GM19468 (cell line): Measurements from ENCODE around the gene FCSK.
"Not testable (repeated sequence)": the region's sequence is repeated elsewhere in the genome, so short reads cannot be mapped to it uniquely, and the experiment has no call there.

ENCODE experiments used
- ATAC-seq: cut with Tn5 transposase; IDR thresholded peaks from one replicate; pipeline ENCODE4 v1.9.1; 2021; ENCODE audit warnings: mild to moderate bottlenecking, moderate library complexity, moderate number of reproducible peaks; ENCODE audit not compliant: unreplicated experiment; ENCODE audit errors: extremely low read depth

Gene FCSK

DNA sequence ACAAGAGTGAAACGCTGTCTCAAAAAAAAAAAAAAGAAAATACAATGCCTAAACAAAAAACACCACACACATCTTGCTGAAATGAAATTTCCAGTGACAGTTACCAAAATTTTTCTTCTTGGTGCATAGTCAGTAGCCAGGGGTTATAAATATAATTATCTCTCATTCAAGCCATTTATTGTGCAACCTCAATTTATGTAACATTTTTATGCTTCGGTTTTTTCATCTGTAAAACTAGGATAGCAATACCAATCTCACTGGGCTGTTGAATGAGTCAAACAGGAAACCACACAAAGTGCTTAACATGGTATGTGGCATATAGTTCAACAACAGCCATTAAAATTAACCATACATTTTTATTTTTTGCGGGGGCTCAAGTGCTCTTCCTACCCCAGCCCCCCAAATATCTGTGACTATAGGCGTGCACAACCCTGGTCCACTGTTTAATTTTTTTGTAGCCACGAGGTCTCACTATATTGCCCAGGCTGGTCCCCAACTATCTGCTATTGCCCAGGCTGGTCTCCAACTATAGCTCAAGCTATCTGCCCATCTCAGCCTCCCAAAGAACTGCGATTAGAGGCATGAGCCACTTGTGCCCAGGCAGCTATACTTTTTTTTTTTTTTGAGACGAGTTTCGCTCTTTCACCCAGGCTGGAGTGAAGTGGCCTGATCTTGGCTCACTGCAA lies 66.4 kb downstream of the FCSK start:
- no peak for ATAC-seq

DNA sequence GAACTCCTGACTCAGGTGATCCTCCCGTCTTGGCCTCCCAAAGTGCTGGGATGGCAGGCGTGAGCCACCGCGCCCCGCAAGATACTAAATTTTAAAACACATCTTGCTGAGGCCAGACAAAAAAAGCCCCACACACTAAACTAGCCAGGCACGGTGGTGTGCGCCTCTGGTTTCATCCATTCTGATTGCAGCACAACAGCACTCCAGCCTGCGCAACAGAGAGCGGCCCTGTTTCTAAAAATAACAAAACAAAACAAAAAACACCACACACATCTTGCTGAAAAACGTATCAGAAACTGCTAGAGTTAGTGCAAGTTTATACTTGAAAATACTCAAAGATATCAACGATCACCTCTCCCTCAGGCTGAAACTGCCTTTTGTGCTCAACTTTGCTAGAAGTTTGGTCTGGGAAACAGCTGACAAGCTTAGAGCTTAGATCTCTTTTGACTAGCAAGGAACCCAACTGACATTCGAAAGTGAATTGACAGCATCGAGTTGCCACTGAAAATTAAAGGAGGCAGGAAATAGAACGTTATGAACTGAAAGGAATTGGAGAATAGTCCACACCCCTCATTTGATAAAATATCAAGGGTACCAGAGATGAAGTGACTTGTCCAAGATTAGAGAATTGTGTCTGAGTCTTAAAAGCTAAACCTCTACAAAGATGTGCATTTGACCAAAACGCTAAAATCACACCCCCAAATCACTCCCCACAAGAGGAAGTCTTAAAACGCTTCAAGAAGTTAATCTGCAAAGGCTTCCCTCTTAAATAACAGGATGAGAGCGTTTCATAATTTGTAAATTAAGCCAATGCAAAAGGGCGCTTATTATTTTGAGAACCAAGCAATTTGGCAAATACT lies 68.1 kb downstream of the FCSK start:
- no peak for ATAC-seq

DNA sequence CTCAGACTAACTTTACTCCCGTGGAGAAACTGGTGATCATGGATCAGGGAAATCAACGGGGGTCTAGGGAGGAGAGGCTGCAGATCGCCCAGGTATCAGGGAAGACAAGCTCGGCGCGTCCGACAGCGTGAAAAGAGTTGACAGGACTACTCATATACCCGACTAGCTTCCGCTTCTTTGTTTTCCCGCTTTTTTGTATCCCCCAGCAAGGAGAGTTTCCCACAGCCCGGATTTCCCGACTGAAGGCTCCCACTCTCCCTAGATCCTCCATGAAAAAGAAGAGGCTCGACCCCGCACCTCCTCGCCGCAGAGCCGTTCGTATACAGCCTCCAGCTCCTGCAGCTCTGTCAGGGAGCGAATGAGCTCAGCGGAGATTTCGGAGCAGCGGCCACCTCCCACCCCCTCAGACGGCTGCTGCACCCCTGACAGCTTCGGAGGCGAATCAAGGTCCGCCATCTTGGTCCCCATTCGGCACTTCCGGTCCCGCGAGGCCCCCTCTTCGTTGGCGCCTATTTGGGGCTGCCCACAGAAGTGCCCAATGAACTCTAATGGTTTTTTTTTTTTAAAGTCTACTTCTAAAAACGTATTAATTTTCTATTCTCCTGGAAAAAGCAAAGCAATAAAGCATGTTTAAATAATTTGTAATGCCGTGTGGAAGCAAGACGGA lies 68.8 kb downstream of the FCSK start, which contains the start of gene COG4:
COG4 (minus strand) TSS at position 479 of the 667 bp plus-strand sequence; CDS start at position 468, 11 bp downstream.
- no peak for ATAC-seq

DNA sequence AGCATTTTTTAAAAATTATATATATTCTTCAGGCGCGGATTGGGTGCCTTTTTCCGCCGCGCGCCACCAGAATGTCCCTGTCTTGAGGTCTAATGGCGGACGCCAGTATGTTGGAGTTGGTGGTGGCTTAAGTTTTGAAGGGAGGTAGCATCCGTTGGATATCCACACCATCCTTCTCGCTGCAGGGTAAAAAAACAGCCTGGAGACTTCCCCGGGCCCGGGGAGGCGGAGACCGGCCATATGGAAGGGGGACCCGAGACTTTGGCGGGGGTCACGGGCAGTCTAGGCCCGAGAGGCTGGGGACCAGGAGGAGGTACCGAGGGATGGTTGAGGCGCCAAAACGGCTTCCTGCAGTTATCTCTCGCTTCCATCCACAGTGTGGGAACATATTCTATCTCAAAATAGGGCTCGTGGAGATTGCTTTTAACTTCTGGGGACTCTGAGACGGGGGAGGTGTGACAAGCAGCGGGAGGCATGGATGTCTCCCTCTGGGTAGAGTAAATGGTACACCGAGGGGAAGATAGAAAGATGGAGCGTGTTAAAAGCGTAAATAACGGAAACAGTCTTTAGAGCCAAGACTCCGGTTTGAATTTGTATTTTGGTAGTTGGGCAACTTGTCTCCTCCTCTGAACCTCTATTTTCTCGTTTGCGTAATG lies 69.5 kb downstream of the FCSK start, which contains the start of gene SF3B3:
SF3B3 (plus strand) TSS at position 74 of the 656 bp plus-strand sequence. CDS start 2,841 bp downstream, outside the sequence.
- no peak for ATAC-seq

DNA sequence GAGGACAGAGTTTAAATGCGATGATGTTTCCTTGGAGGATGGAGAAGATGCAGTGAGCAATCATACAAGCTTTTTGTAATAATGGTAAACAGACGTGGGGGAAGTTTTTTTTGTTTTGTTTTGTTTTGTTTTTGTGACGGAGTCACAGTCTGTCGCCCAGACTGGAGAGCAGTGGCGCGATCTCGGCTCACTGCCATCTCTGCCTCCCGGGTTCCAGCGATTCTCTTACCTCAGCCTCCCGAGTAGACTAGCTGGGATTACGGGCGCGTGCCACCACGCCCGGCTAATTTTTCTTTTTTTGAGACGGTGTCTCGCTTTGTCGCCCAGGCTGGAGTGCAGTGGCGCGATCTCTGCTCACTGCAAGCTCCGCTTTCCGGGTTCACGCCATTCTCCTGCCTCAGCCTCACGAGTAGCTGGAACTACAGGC lies 70.0 kb downstream of the FCSK start:
- ATAC-seq = not testable (repeated sequence)

DNA sequence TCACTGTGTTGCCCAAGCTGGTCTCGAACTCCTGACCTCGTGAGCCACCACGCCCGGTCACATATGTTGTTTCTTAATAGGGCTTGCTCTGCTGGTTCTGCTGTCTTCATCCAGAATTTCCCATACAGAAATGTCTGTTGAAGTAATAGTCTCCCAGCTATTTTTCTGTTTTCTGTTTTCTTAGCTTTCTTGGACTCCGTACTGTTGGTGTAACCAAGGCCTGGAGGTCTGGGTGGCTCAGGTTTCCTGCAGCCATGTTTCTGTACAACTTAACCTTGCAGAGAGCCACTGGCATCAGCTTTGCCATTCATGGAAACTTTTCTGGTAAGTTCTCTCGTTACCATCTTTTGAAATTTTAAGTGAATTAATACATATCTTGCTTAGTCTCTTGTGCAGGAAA lies 72.0 kb downstream of the FCSK start:
- no peak for ATAC-seq

DNA sequence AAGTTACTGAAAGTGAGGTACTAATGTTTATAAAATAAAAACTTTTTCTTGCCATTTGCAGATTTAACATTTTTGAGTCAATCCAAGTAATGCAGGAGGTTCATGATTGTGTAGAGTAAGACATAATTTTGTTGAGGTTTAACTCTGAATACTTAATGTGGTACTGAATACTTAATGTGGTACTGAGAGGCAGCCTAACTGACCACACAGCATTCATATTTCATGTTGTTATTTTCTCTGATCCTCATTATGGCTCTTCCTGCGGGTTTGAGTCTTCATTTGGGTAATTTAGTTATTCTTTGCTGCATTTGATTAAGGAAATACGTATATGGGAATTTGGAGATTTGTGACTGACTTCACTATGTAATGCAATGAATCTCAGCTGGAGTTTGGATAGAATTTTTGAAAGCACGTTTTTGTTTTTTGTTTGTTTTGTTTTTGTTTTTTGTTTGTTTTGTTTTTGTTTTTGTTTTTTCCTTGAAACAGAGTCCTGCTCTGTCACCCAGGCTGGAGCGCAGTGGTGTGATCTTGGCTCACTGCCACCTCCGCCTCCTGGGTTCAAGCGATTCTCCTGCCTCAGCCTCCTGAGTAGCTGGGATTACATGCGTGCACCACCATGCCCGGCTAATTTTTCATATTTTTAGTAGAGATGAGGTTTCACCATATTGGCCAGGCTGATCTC lies 73.1 kb downstream of the FCSK start:
- no peak for ATAC-seq

DNA sequence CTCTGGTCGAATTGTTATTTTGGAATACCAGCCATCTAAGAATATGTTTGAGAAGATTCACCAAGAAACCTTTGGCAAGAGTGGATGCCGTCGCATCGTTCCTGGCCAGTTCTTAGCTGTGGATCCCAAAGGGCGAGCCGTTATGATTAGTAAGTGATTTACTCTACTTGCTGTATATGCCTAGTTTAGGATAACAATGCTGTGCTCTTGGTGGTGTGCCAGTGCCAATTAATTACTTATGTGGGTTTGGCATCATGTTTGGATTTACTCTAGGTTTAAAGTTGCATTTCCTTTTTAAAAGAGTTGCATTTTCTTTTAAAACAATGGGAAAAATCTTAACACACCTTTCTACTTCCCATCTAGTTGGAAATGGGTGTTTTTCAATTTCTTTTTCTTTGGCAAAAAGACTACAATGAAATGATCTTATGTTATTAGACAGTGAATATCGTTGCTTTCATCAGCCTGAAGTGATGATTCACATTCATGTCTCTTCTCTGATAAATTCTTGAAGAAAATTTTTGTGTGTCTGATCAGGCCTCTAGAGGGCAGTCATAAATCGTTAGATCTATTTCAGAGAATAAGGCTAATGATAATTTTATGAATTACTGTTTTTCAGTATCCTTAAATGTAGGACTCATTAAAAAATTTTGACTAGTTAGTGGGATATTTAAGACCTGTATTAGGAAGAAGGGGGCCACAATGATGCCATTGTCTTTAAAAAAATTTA lies 74.8 kb downstream of the FCSK start:
- no peak for ATAC-seq
